Suprapubic skin (tissue), 3 donors: ENCODE measurements around the gene BMP8B.

ENCODE experiments used
- POLR2AphosphoS5 ChIP-seq, 3 donors: sonication (generic); formaldehyde crosslinking; IDR thresholded peaks; one replicate each; pipeline ENCODE4 v1.6.1; 2017; ENCODE audit warnings: antibody characterized with exemption in 3 of 3
- TF ChIP-seq, protein P1 (sequence below), 2 donors: fragments of 200-600 bp in 1 of 2; fragments of 450-650 bp in 1 of 2; sonication (generic) in 1 of 2; IDR thresholded peaks; one replicate each; pipeline ENCODE4 v1.5.1; 2016 to 2019; ENCODE audit warnings: antibody characterized with exemption in 2 of 2, mild to moderate bottlenecking in 1 of 2, moderate library complexity in 1 of 2

- TF ChIP-seq, protein P1, sequence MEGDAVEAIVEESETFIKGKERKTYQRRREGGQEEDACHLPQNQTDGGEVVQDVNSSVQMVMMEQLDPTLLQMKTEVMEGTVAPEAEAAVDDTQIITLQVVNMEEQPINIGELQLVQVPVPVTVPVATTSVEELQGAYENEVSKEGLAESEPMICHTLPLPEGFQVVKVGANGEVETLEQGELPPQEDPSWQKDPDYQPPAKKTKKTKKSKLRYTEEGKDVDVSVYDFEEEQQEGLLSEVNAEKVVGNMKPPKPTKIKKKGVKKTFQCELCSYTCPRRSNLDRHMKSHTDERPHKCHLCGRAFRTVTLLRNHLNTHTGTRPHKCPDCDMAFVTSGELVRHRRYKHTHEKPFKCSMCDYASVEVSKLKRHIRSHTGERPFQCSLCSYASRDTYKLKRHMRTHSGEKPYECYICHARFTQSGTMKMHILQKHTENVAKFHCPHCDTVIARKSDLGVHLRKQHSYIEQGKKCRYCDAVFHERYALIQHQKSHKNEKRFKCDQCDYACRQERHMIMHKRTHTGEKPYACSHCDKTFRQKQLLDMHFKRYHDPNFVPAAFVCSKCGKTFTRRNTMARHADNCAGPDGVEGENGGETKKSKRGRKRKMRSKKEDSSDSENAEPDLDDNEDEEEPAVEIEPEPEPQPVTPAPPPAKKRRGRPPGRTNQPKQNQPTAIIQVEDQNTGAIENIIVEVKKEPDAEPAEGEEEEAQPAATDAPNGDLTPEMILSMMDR (IDR thresholded peaks at IDR 0.05) = no peak
- TF ChIP-seq POLR2AphosphoS5 (IDR thresholded peaks at IDR 0.05) = no peak
These were observed 77.3 kb downstream of the BMP8B start for GRCh38 chr1:39711104-39711965.
